ENCODE results near the gene LRPAP1.
"Not testable (repeated sequence)": the region's sequence is repeated elsewhere in the genome, so short reads cannot be mapped to it uniquely, and the experiment has no call there.

LRPAP1 gene

DNA sequence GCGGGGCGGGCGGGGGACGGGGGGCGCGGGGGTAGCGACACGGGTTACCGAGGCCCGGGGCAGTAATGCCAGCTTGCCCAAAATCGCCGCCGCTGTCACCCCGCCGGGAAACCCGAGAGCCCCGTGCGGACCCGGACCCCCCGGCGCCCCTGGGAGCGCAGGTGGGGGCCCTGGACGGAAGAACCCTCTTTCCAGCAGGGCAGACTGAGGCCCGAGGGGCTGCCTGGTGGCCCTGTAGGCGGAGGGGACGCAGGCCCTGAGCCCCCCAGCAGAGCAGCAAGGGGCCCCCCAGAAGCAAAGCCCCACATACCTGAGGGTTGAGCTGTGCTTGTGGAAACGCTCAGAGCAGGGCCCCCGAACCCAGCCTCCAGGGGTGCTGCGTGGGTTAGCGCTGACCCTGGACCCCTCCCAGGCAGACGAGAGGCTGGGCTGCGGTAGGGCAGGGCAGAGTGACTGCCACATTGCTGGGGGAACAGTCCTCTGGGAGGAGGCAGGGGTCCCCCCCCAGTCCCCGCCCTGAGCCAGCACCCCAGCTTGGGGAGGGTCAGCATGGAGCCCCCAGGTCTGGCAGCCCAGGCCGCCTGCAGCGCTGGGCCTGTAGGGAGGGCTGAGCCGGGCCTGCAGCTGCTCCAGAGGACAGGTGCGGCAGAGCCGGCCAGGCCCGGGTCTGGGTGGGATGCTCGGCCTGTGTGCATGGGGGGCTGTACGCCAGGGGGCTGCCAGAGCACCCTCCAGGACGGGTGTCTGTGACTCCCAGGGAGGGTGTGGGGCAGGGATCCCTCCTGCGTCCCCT is 68.5 kb downstream of the LRPAP1 start:
- in situ Hi-C loops (cut with HindIII; ENCODE audit: low sequenced_read_pairs), result no loop called here

DNA sequence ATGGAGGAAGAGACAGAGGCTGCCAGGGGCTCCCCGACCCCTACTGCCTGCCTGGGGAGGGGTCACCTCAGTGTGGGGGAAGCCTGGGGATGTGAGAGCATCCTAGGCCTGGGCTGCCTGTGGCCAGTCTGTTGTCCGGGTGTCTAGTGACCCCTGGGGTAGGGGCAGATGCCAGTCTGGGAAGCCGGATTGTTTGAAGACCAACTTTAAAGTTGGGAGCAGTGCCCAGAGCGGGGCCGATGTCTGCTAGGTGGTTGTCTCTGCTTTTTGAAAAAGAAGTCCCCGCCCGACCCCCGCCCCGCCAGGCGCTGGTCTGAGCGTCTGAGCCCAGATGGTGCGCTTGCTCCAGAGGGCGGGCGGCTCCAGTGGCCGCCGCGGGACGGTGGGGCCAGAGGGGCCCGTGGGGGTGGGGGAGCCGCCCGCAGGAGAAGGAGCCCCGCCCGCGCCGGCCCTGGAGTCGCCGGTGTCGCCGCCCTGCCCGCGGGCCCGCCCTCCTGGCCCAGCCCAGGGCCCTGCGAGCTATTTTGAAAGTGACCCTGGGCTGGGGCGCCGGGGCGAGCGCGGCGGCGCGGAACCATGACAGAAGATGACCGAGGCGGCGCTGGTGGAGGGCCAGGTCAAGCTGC is 69.3 kb downstream of the LRPAP1 start, which contains the start of gene DOK7:
DOK7 (plus strand) TSS at position 517 of the 626 bp plus-strand sequence; CDS start at position 587, 70 bp downstream.
- in situ Hi-C loops (cut with HindIII; ENCODE audit: low sequenced_read_pairs), result no loop called here

DNA sequence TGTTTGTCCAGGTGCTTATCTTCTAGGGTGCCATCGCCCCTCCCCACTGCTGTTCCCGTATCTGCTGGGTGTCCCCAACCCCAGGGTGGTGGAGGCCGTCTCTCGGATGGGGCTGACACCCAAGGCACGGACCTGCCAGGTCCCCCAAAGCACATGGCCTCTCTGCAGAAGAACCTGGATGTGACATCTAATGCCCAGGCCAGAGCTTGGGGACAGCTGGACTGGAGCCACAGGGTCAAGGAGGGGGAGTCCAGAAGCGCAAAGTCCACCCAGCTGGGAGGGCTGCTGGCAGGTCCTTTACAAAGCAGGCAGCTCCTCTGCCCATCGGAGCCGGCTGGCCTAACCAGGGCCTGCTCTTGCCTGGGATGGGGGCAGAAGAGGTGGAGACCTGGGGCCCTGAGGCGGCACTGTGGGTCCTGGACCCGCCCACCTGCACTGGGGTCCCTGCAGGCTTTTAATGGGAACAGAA is 69.9 kb downstream of the LRPAP1 start:
- in situ Hi-C loops (cut with HindIII; ENCODE audit: low sequenced_read_pairs), result no loop called here

DNA sequence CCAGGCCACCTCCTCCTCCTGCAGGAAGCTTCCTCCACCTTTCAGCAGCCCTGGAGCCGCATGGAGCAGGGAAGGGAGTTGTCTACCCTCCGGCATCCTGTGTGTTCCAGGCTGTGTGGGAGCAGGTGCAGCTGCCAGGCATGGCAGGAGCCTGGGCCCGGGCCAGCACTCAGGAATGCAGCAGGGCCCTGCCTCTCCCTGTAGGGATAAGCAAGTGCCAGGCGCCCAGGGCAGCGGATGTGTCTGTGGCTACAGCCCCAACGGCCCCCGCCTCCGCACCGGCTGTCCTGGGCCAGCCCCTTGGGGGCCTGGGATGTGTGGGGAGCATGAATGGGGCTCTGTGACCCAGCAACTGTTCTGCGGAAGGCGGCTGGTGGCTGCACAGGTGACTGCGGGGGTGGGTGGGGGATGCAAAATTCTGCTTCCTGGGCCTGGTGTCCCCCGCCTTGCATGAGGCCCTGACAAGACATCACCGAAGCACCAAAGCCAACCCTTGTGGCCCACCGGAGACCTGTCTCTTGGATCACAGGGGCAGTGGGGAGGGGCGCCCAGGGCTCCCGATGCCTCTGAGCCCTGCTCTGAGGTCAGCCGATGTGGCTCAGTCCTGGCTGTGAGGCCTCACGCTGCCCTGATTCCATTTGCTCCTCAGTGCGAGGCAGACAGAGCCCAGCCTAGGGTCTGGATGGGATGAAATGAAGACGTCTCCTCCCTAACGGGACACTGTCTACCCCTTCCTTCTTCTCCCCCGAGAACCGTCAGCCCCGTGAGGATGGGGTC is 70.5 kb downstream of the LRPAP1 start:
- in situ Hi-C loops (cut with HindIII; ENCODE audit: low sequenced_read_pairs), result no loop called here

DNA sequence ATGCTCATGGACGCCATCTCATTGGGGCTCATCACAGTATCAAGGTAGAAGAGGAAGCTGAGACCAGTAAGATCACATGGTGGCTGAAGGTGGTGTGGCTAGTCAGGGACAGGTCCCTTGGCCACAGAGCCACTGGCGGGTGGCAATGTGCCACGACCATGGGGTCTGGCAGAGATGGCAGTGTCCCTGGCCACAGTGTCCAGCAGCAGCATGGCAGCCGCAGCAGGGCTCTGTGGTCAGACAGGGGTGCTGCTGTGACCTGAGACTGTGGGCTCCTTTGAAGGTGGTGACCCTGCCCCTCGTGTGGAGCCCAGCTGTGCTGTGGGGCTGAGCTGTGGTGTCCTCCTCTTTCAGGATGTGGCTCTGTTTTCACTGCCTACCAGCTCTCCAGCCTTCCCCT is 71.3 kb downstream of the LRPAP1 start:
- in situ Hi-C loops (cut with HindIII; ENCODE audit: low sequenced_read_pairs), result no loop called here

DNA sequence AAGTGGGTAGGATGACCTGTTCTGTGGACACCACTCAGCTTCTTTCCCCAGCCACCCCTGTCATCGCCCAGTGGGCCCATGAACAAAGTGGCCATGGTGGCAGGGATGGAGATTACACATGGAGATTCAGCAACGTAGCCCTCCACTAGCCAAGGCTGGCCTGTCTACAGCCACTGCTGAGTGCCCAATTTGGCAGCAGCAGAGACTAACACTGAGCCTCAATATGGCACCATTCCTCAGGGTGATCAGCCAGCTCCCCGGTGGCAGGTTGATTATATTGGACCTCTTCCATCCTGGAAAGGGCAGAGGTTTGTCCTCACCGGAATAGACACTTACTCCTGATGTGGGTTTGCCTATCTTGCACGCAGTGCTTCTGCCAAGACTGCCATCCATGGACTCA is 73.1 kb downstream of the LRPAP1 start:
- in situ Hi-C loops (cut with HindIII; ENCODE audit: low sequenced_read_pairs), result not testable (repeated sequence)

DNA sequence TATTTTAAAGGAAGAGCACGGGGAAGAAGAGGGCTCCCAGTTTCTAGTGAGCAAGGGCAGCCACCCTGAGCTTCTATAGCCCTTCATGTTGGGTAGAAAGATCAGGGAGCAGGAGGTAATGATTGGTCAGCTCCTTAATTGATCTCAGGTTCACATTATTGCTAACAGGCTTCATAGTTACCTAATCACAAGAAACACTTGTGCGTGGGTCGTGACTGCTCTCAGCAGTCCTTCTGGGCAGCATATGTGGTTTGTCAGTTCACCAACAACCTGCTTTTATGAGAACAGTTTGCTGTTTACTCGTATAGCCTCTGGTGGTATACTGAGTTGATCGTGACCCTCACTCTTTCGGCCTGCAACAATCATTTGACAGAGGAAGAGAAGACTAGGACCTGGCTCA is 73.9 kb downstream of the LRPAP1 start:
- in situ Hi-C loops (cut with HindIII; ENCODE audit: low sequenced_read_pairs), result no loop called here

DNA sequence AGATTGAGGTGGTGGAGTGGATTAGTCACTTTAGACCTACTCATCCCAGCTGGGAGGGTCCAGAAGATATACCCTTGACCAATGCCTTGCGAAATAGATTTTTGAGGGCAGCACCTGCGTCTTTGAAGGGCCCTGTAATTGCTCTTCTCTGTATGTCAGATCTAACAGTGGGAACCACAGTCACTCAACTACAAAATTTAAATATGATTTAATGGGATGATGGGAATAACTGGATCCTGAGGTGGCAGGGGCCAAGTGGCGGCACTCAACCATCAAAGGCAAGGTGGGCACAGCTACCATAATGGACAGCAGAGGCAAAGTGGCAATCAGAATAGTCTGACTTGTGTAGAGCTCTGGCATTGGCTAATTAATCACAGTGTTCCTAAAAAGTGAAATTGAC is 76.6 kb downstream of the LRPAP1 start:
- in situ Hi-C loops (cut with HindIII; ENCODE audit: low sequenced_read_pairs), result not testable (repeated sequence)
